Ascending aorta (tissue), 2 donors: ENCODE data around the gene UBE2F. TPM values are rescaled to one million over a fixed set of nuclear protein-coding genes. Genes with fewer than 3 reads are reported as not detected.
"Not testable (repeated sequence)": the region's sequence is repeated elsewhere in the genome, so short reads cannot be mapped to it uniquely, and the experiment has no call there.

Experiments used
- DNase-seq, 2 donors: peaks; one replicate each; pipeline ENCODE4 v3.0.0-alpha.2; 2019; ENCODE audit warnings: low spot score in 2 of 2
- H3K27ac ChIP-seq, 2 donors: fragments of 200-600 bp; sonication (generic); one replicate each; pipeline ENCODE4 v1.5.1; 2016 to 2017; ENCODE audit warnings: mild to moderate bottlenecking in 1 of 2
- H3K27me3 ChIP-seq: fragments of 200-600 bp; sonication (generic); one replicate; pipeline ENCODE4 v1.5.1; 2017
- H3K36me3 ChIP-seq, 2 donors: fragments of 200-600 bp; sonication (generic); one replicate each; pipeline ENCODE4 v1.5.1; 2016
- H3K4me1 ChIP-seq, 2 donors: fragments of 200-600 bp; sonication (generic); one replicate each; pipeline ENCODE4 v1.5.1; 2016 to 2017; ENCODE audit warnings: mild to moderate bottlenecking in 1 of 2
- H3K4me3 ChIP-seq, 2 donors: fragments of 200-600 bp; sonication (generic); one replicate each; pipeline ENCODE4 v1.5.1; 2016 to 2017; ENCODE audit warnings: mild to moderate bottlenecking in 1 of 2
- H3K9me3 ChIP-seq, 2 donors: fragments of 200-600 bp; sonication (generic); one replicate each; pipeline ENCODE4 v1.5.1; 2016
- CTCF ChIP-seq, 3 experiments: fragments of 200-600 bp in 2 of 3; fragments of 450-650 bp in 1 of 3; sonication (generic) in 2 of 3; IDR thresholded peaks; one replicate each; pipeline ENCODE4 v1.5.1; 2016 to 2019; ENCODE audit warnings: antibody characterized with exemption in 3 of 3, mild to moderate bottlenecking in 1 of 3, moderate library complexity in 1 of 3
- intact Hi-C: fragments of 100-400 bp; cut with DNase I; formaldehyde crosslinking; loops from one replicate; pipeline ENCODE4 v1.15.1; 2023
- total RNA-seq: library from RNA; depleted of rRNA; stranded (reverse); fragments of >200 nt; gene quantifications from one replicate; pipeline ENCODE4 v1.1.0, GENCODE V29; 2016

Gene UBE2F
- total RNA-seq, 1 donor from 2014 or later = 50.7 TPM

GRCh38 chr2:238053191-238053776 is 86.5 kb downstream of the UBE2F start:
- H3K4me1 ChIP-seq = no peaks in the 10 kb centered on the region
- no peak for TF ChIP-seq CTCF (IDR thresholded peaks at IDR 0.05)
- H3K4me3 ChIP-seq = no peak overlapping the region
- no peaks in the 10 kb centered on the region for H3K36me3 ChIP-seq
- intact Hi-C loops = no loop called here
- H3K27ac ChIP-seq = no peak overlapping the region
- no peaks in the 10 kb centered on the region for H3K9me3 ChIP-seq
- no peak for DNase-seq
- H3K27me3 ChIP-seq = no peaks in the 10 kb centered on the region

GRCh38 chr2:238055841-238056240 is 89.0 kb downstream of the UBE2F start:
- no peak for TF ChIP-seq CTCF (IDR thresholded peaks at IDR 0.05)
- no peak overlapping the region for H3K27ac ChIP-seq
- intact Hi-C loops = no loop called here
- peaks cover 0 to 8% of the 10 kb centered on the region in 2 donors for H3K4me1 ChIP-seq
- no peaks in the 10 kb centered on the region for H3K36me3 ChIP-seq
- no peaks in the 10 kb centered on the region for H3K27me3 ChIP-seq
- no peak for DNase-seq
- H3K9me3 ChIP-seq = no peaks in the 10 kb centered on the region
- no peak overlapping the region for H3K4me3 ChIP-seq

- H3K4me3 ChIP-seq, DNase-seq, intact Hi-C loops, H3K36me3 ChIP-seq, H3K27ac ChIP-seq, H3K9me3 ChIP-seq, H3K27me3 ChIP-seq: not testable (repeated sequence)
- peaks cover 5 to 17% of the 10 kb centered on the region in 2 donors for H3K4me1 ChIP-seq
These were observed 91.1 kb downstream of the UBE2F start for GRCh38 chr2:238057696-238058575.

GRCh38 chr2:238059505-238059904 is 92.7 kb downstream of the UBE2F start:
- Histone ChIP-seq H3K4me1 (peaks cover 5 to 17% of the 10 kb centered on the region in 2 donors), H3K36me3 (no peaks in the 10 kb centered on the region), H3K27me3 (no peaks in the 10 kb centered on the region), H3K4me3 (peak overlapping the region; percentile 85 to 92), H3K9me3 (no peaks in the 10 kb centered on the region), H3K27ac (no peak overlapping the region)
- DNase-seq = no peak
- intact Hi-C loops = no loop called here
- TF ChIP-seq CTCF (IDR thresholded peaks at IDR 0.05) = no peak

GRCh38 chr2:238060096-238060541 is 93.3 kb downstream of the UBE2F start:
- Histone ChIP-seq H3K36me3 (no peaks in the 10 kb centered on the region), H3K9me3 (no peaks in the 10 kb centered on the region), H3K4me3 (peak overlapping the region; percentile 85 to 92), H3K4me1 (peaks cover 5 to 17% of the 10 kb centered on the region in 2 donors), H3K27ac (peak overlapping the region; percentile 87 to 89), H3K27me3 (no peaks in the 10 kb centered on the region)
- DNase-seq = no peak
- intact Hi-C loops = loop anchor here (1.0 to 2.0 kb wide), 6 partner anchors 61 to 181 kb away; partner anchors contain the start of genes HES6 and KLHL30
- TF ChIP-seq CTCF (IDR thresholded peaks at IDR 0.05) = no peak
